ENCODE measurements around the gene PRDM16. TPM values are rescaled to one million over a fixed set of nuclear protein-coding genes. Genes with fewer than 3 reads are reported as not detected.

The PRDM16 gene
- total RNA-seq, 2 experiments from 2014 or later = 1.1 to 2.3 TPM

DNA sequence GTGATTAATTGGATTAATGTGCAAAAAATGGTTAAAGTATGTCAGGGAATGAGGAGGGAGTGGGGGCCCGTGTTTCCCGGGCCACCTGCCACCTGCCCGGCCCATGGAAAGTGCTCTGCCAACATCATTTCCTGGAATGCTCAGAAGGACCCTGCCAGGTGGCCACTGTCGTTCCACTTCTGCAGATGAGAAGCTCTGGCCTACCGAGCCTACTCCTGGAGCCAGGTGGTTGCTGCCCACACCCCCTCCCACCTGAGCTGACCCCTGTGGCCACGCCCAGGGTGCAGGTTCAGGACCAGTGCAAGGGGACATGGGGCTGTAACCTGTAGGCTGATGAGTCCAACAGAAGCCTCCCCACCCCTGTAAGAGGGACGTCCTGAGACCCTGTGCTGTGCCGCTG, 99.7 kb downstream of the PRDM16 start:
- H3K36me3 Mint-ChIP-seq (ENCODE audit: low read depth) = no peaks in the 10 kb centered on the region
- no peaks in the 10 kb centered on the region for H3K4me1 Mint-ChIP-seq
- H3K9me3 Mint-ChIP-seq = no peaks in the 10 kb centered on the region
- peaks cover 11% of the 10 kb centered on the region for H3K27me3 Mint-ChIP-seq
- ChIA-PET POLR2A (no interaction called here), CTCF (no interaction called here)
- no peak overlapping the region for H3K4me3 Mint-ChIP-seq
- H3K27ac Mint-ChIP-seq = no peak overlapping the region
- DNase-seq = no peak

- H3K27ac Mint-ChIP-seq = no peak overlapping the region
- POLR2A ChIA-PET = no interaction called here
- H3K4me3 Mint-ChIP-seq = no peak overlapping the region
- CTCF ChIA-PET = no interaction called here
- H3K36me3 Mint-ChIP-seq (ENCODE audit: low read depth) = no peaks in the 10 kb centered on the region
- no peak for DNase-seq
- no peaks in the 10 kb centered on the region for H3K9me3 Mint-ChIP-seq
- H3K4me1 Mint-ChIP-seq = no peaks in the 10 kb centered on the region
- H3K27me3 Mint-ChIP-seq = peaks cover 19% of the 10 kb centered on the region
Measured at GRCh38 chr1:3169665-3170356, 100.8 kb downstream of the PRDM16 start.

GRCh38 chr1:3170561-3171453, 101.8 kb downstream of the PRDM16 start:
- no peaks in the 10 kb centered on the region for H3K4me1 Mint-ChIP-seq
- H3K27ac Mint-ChIP-seq = no peak overlapping the region
- H3K4me3 Mint-ChIP-seq = no peak overlapping the region

GRCh38 chr1:3171761-3172160, 102.8 kb downstream of the PRDM16 start:
- H3K4me3 Mint-ChIP-seq = no peak overlapping the region
- H3K27me3 Mint-ChIP-seq = peaks cover 21% of the 10 kb centered on the region
- H3K36me3 Mint-ChIP-seq (ENCODE audit: low read depth) = no peaks in the 10 kb centered on the region
- H3K9me3 Mint-ChIP-seq = no peaks in the 10 kb centered on the region
- POLR2A ChIA-PET = no interaction called here
- no peak for DNase-seq
- no peaks in the 10 kb centered on the region for H3K4me1 Mint-ChIP-seq
- H3K27ac Mint-ChIP-seq = no peak overlapping the region
- CTCF ChIA-PET = no interaction called here

More at GRCh38 chr1:3170561-3171453, 101.8 kb downstream of the PRDM16 start:
- DNase-seq = no peak
- CTCF ChIA-PET = no interaction called here
- no peaks in the 10 kb centered on the region for H3K36me3 Mint-ChIP-seq (ENCODE audit: low read depth)
- H3K27me3 Mint-ChIP-seq = peaks cover 21% of the 10 kb centered on the region
- H3K9me3 Mint-ChIP-seq = no peaks in the 10 kb centered on the region
- POLR2A ChIA-PET = no interaction called here

DNA sequence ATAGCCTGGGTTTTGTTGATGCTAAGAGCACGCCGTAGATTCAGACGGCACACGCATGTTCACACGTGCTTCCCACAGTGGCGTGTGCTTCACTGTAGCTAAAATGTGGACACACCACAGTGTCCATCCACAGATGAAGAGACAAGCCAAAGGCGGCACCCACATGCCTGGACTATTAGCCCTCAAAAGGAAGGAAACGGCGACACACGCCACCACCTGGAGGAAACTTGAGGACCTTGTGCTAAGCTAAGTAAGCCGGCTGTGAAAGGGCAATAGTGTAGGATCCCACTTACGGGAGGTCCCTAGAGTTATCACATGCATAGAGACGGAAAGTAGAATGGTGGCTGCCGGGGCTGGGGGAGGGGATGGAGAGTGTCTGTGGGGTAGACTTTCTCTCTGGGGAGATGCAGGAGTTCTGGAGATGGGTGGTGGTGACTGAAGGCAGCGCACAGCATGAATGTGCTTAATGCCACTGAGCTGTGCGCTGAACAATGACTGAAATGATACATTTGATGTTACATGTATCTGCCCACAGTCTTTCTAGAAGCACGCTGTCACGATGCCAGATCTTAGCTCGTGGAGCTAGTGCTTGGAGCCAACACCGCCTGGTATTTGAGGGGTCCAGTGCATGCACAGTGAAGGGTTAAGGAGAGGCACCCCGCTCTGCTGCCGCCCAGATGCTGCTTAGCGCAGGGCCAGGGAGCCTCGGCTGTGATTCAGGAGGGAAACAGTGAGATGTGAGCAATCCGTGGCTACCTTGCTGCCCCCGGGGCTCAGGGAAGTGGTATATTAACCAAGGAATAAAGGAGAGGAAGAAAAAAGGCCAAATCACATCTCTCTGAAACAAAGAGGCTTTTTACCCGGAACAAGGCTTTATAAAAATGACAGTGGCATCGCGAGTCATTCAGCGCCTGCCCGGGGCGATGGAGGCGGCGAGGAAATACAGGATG, 103.7 kb downstream of the PRDM16 start:
- Mint-ChIP-seq H3K9me3 (no peaks in the 10 kb centered on the region), H3K36me3 (ENCODE audit: low read depth) (no peaks in the 10 kb centered on the region), H3K4me3 (no peak overlapping the region), H3K4me1 (no peaks in the 10 kb centered on the region), H3K27ac (no peak overlapping the region), H3K27me3 (peaks cover 21% of the 10 kb centered on the region)
- ChIA-PET CTCF (no interaction called here), POLR2A (no interaction called here)
- no peak for DNase-seq

DNA sequence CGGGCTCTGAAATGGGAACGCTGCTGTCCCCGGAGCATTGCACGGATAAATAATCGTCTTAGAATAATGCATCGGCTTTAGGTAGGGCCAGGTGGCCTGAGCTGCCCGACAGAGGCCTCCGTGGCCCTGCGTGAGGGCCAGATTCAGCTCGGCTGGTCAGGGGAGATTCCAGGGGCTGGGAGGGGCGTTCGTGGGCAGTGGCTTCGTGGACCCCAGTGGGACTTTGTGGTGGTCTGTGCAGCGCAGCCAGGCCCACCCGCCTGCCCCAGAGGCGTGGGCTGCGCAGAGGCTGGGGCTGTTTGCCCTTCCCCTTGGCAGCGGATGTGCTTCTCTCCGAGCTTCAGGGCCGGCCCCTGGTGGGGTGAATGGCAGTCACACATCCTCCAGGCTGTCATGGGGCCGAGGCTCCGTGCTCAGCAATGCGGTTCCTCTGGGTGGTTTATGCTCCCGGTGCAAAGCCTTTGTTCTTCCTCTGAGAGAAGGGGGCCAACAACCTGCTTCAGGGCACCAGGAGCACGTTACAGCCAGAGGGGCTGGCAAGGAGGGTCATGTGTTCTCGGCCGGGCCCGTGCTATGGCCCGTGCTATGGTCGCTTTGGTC, 104.5 kb downstream of the PRDM16 start:
- ChIA-PET POLR2A (no interaction called here), CTCF (no interaction called here)
- H3K4me3 Mint-ChIP-seq = no peak overlapping the region
- H3K4me1 Mint-ChIP-seq = no peaks in the 10 kb centered on the region
- no peak for DNase-seq
- H3K36me3 Mint-ChIP-seq (ENCODE audit: low read depth) = no peaks in the 10 kb centered on the region
- H3K27ac Mint-ChIP-seq = no peak overlapping the region
- peaks cover 21% of the 10 kb centered on the region for H3K27me3 Mint-ChIP-seq
- H3K9me3 Mint-ChIP-seq = no peaks in the 10 kb centered on the region

GRCh38 chr1:3174487-3175247, 105.7 kb downstream of the PRDM16 start:
- no peak overlapping the region for H3K4me3 Mint-ChIP-seq

GRCh38 chr1:3175486-3175885, 106.5 kb downstream of the PRDM16 start:
- peaks cover 20% of the 10 kb centered on the region for H3K27me3 Mint-ChIP-seq
- POLR2A ChIA-PET = no interaction called here
- no peak for DNase-seq
- no peak overlapping the region for H3K27ac Mint-ChIP-seq
- no peaks in the 10 kb centered on the region for H3K9me3 Mint-ChIP-seq
- CTCF ChIA-PET = no interaction called here
- no peaks in the 10 kb centered on the region for H3K36me3 Mint-ChIP-seq (ENCODE audit: low read depth)
- no peak overlapping the region for H3K4me3 Mint-ChIP-seq
- no peaks in the 10 kb centered on the region for H3K4me1 Mint-ChIP-seq

More at GRCh38 chr1:3174487-3175247, 105.7 kb downstream of the PRDM16 start:
- DNase-seq = no peak
- H3K27me3 Mint-ChIP-seq = peaks cover 21% of the 10 kb centered on the region
- POLR2A ChIA-PET = no interaction called here
- no peaks in the 10 kb centered on the region for H3K36me3 Mint-ChIP-seq (ENCODE audit: low read depth)
- H3K27ac Mint-ChIP-seq = no peak overlapping the region
- no peaks in the 10 kb centered on the region for H3K4me1 Mint-ChIP-seq
- no peaks in the 10 kb centered on the region for H3K9me3 Mint-ChIP-seq
- CTCF ChIA-PET = no interaction called here

GRCh38 chr1:3176028-3176427, 107.0 kb downstream of the PRDM16 start:
- peaks cover 19% of the 10 kb centered on the region for H3K27me3 Mint-ChIP-seq
- ChIA-PET POLR2A (no interaction called here), CTCF (no interaction called here)
- no peak for DNase-seq
- H3K4me3 Mint-ChIP-seq = no peak overlapping the region
- H3K4me1 Mint-ChIP-seq = no peaks in the 10 kb centered on the region
- no peaks in the 10 kb centered on the region for H3K36me3 Mint-ChIP-seq (ENCODE audit: low read depth)
- no peaks in the 10 kb centered on the region for H3K9me3 Mint-ChIP-seq
- no peak overlapping the region for H3K27ac Mint-ChIP-seq

GRCh38 chr1:3176820-3177219, 107.8 kb downstream of the PRDM16 start:
- DNase-seq = no peak
- ChIA-PET CTCF (no interaction called here), POLR2A (no interaction called here)
- H3K4me1 Mint-ChIP-seq = no peaks in the 10 kb centered on the region
- H3K36me3 Mint-ChIP-seq (ENCODE audit: low read depth) = no peaks in the 10 kb centered on the region
- no peak overlapping the region for H3K4me3 Mint-ChIP-seq
- no peak overlapping the region for H3K27ac Mint-ChIP-seq
- H3K27me3 Mint-ChIP-seq = peaks cover 15% of the 10 kb centered on the region
- H3K9me3 Mint-ChIP-seq = no peaks in the 10 kb centered on the region

DNA sequence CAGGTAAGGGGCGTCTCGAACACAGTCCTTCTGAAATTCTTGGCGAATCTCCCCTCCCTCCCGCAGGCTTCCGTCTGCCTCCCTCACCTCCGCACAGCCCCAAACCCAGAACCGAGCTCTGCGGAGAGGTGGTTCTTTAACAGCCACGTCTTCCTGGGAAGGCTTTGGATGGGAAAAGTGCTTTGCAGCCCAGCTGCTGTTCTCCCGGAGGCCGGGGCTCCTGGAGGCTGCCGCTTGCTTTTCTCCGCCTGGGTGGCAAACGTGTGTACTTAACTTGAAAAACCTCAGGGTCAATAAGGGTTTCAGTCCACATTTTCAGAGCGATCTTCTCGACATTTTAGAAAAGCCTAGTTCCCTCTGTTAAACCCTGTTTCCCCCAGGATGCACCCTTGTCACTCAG, 109.3 kb downstream of the PRDM16 start:
- POLR2A ChIA-PET = no interaction called here
- no peak overlapping the region for H3K27ac Mint-ChIP-seq
- no peak for DNase-seq
- H3K4me1 Mint-ChIP-seq = no peaks in the 10 kb centered on the region
- H3K27me3 Mint-ChIP-seq = peaks cover 10% of the 10 kb centered on the region
- no peaks in the 10 kb centered on the region for H3K9me3 Mint-ChIP-seq
- CTCF ChIA-PET = no interaction called here
- no peaks in the 10 kb centered on the region for H3K36me3 Mint-ChIP-seq (ENCODE audit: low read depth)
- no peak overlapping the region for H3K4me3 Mint-ChIP-seq

- H3K4me1 Mint-ChIP-seq = no peaks in the 10 kb centered on the region
- H3K9me3 Mint-ChIP-seq = no peaks in the 10 kb centered on the region
- H3K36me3 Mint-ChIP-seq (ENCODE audit: low read depth) = no peaks in the 10 kb centered on the region
- H3K27ac Mint-ChIP-seq = no peak overlapping the region
- ChIA-PET CTCF (no interaction called here), POLR2A (no interaction called here)
- no peak for DNase-seq
- no peak overlapping the region for H3K4me3 Mint-ChIP-seq
- H3K27me3 Mint-ChIP-seq = peaks cover 5% of the 10 kb centered on the region
Measured at GRCh38 chr1:3179471-3179870, 110.5 kb downstream of the PRDM16 start.

All from activated CD4-positive, alpha-beta T cell treated with anti-CD3 and anti-CD28 coated beads, Interleukin-2, amount 10 ng/mL, durations not matched to agents 7 days and 5 days (primary cell).